ENCODE results near the gene DCTD.

DCTD gene

DNA sequence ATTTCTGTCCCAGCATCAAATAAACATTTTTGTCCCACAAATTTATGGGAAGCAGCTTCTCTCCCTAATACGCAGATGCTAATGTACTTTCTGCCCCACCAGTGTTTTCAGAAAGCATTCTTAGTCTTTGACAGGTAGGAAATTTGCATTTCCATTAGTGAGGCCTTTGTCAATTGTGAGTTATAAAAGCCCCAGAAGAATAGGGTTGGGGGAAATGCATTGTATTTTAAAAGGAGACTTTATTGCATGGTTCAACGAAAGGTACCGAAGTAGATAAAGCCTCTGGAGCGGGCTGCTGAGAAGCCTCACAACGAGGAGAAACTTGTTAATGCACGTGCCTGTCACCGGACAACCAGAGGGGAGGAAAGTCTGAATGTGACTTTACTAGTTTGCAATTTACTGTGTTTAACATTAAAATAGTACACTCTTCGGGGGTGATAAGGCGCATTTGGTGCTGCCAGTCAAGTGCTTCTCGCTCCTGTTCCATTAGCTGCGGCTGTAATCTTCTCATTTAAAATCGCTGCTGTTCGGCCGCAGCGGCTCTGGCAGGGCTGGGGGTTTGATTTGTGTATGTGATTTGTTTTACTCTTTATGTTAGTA is 63.4 kb downstream of the DCTD start:
- no peak overlapping the region for H2AFZ ChIP-seq (ENCODE audit: low read length)
- no peaks in the 10 kb centered on the region for H3K9me3 ChIP-seq (ENCODE audit: insufficient read depth, low read depth, low read length)
- H3K27me3 ChIP-seq (ENCODE audit: insufficient read depth, low read length, poor library complexity, severe bottlenecking), result no peaks in the 10 kb centered on the region
- H3K9ac ChIP-seq (ENCODE audit: low read depth, low read length, poor library complexity, severe bottlenecking), result no peak overlapping the region
- H3K36me3 ChIP-seq (ENCODE audit: insufficient read depth, low read length), result no peaks in the 10 kb centered on the region
- no peaks in the 10 kb centered on the region for H3K79me2 ChIP-seq (ENCODE audit: insufficient read depth, low read length)
- H3K9me2 ChIP-seq (replicated peaks; ENCODE audit: low read depth, low read length), result no peaks in the 10 kb centered on the region
- no peak overlapping the region for H3K4me3 ChIP-seq (ENCODE audit: low read length, poor library complexity, severe bottlenecking)
- H3K4me1 ChIP-seq (ENCODE audit: insufficient read depth, low read length, poor library complexity, severe bottlenecking), result no peaks in the 10 kb centered on the region
- TF ChIP-seq, protein P1, sequence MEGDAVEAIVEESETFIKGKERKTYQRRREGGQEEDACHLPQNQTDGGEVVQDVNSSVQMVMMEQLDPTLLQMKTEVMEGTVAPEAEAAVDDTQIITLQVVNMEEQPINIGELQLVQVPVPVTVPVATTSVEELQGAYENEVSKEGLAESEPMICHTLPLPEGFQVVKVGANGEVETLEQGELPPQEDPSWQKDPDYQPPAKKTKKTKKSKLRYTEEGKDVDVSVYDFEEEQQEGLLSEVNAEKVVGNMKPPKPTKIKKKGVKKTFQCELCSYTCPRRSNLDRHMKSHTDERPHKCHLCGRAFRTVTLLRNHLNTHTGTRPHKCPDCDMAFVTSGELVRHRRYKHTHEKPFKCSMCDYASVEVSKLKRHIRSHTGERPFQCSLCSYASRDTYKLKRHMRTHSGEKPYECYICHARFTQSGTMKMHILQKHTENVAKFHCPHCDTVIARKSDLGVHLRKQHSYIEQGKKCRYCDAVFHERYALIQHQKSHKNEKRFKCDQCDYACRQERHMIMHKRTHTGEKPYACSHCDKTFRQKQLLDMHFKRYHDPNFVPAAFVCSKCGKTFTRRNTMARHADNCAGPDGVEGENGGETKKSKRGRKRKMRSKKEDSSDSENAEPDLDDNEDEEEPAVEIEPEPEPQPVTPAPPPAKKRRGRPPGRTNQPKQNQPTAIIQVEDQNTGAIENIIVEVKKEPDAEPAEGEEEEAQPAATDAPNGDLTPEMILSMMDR (conservative IDR thresholded peaks at IDR 0.05; ENCODE audit: low read length), result no peak
- TF ChIP-seq EZH2phosphoT487 (IDR thresholded peaks at IDR 0.05; ENCODE audit: borderline replicate concordance), result no peak
- H3K4me2 ChIP-seq (ENCODE audit: low read depth, low read length, poor library complexity, severe bottlenecking), result no peak overlapping the region
- H3F3A ChIP-seq (ENCODE audit: low read depth), result no peaks in the 10 kb centered on the region
- H4K20me1 ChIP-seq (ENCODE audit: insufficient read depth, low read length, poor library complexity, severe bottlenecking), result no peaks in the 10 kb centered on the region

DNA sequence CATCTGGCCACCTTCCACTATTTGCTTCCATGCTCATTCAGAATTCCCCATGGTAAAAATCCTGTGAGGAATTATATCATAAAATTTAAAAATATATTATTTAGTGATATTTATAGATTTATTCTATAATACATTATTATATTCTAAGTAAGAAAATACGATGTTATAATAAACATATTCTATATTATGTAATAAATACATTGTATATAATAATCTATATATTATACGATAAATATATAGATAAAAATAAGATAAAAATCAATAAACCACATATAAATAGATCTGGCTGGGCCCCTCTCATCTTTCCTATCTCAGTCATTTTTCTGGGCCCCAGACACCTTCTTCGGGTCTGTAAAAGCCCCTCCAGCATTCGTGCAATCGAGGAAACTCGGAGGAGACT is 68.5 kb downstream of the DCTD start:
- Histone ChIP-seq H3K9ac (ENCODE audit: low read depth, low read length, poor library complexity, severe bottlenecking) (no peak overlapping the region), H3K4me3 (ENCODE audit: low read length, poor library complexity, severe bottlenecking) (no peak overlapping the region), H2AFZ (ENCODE audit: low read length) (no peak overlapping the region), H3F3A (ENCODE audit: low read depth) (no peaks in the 10 kb centered on the region), H4K20me1 (ENCODE audit: insufficient read depth, low read length, poor library complexity, severe bottlenecking) (no peaks in the 10 kb centered on the region), H3K9me3 (ENCODE audit: insufficient read depth, low read depth, low read length) (no peaks in the 10 kb centered on the region), H3K4me2 (ENCODE audit: low read depth, low read length, poor library complexity, severe bottlenecking) (no peak overlapping the region), H3K4me1 (ENCODE audit: insufficient read depth, low read length, poor library complexity, severe bottlenecking) (no peaks in the 10 kb centered on the region), H3K9me2 (replicated peaks; ENCODE audit: low read depth, low read length) (no peaks in the 10 kb centered on the region), H3K79me2 (ENCODE audit: insufficient read depth, low read length) (no peaks in the 10 kb centered on the region), H3K27me3 (ENCODE audit: insufficient read depth, low read length, poor library complexity, severe bottlenecking) (no peaks in the 10 kb centered on the region), H3K36me3 (ENCODE audit: insufficient read depth, low read length) (no peaks in the 10 kb centered on the region)
- TF ChIP-seq, protein P1 (conservative IDR thresholded peaks at IDR 0.05; ENCODE audit: low read length), result no peak
- no peak for TF ChIP-seq EZH2phosphoT487 (IDR thresholded peaks at IDR 0.05; ENCODE audit: borderline replicate concordance)

GRCh38 chr4:182847576-182848450 is 69.4 kb downstream of the DCTD start:
- Histone ChIP-seq H4K20me1 (ENCODE audit: insufficient read depth, low read length, poor library complexity, severe bottlenecking) (no peaks in the 10 kb centered on the region), H3K9me2 (replicated peaks; ENCODE audit: low read depth, low read length) (no peaks in the 10 kb centered on the region), H3F3A (ENCODE audit: low read depth) (no peaks in the 10 kb centered on the region), H3K27me3 (ENCODE audit: insufficient read depth, low read length, poor library complexity, severe bottlenecking) (no peaks in the 10 kb centered on the region), H3K9ac (ENCODE audit: low read depth, low read length, poor library complexity, severe bottlenecking) (no peak overlapping the region), H3K9me3 (ENCODE audit: insufficient read depth, low read depth, low read length) (no peaks in the 10 kb centered on the region), H3K36me3 (ENCODE audit: insufficient read depth, low read length) (no peaks in the 10 kb centered on the region), H3K4me3 (ENCODE audit: low read length, poor library complexity, severe bottlenecking) (no peak overlapping the region), H2AFZ (ENCODE audit: low read length) (no peak overlapping the region), H3K79me2 (ENCODE audit: insufficient read depth, low read length) (no peaks in the 10 kb centered on the region), H3K4me2 (ENCODE audit: low read depth, low read length, poor library complexity, severe bottlenecking) (no peak overlapping the region), H3K4me1 (ENCODE audit: insufficient read depth, low read length, poor library complexity, severe bottlenecking) (no peaks in the 10 kb centered on the region)
- no peak for TF ChIP-seq EZH2phosphoT487 (IDR thresholded peaks at IDR 0.05; ENCODE audit: borderline replicate concordance)
- TF ChIP-seq, protein P1 (conservative IDR thresholded peaks at IDR 0.05; ENCODE audit: low read length), result no peak

All from Loucy (cell line).